Measurements from ENCODE around the gene SF3B1. TPM values are rescaled to one million over a fixed set of nuclear protein-coding genes. Genes with fewer than 3 reads are reported as not detected.

SF3B1 gene
- total and polyA plus RNA-seq, 2 of the 13 experiments (the other 11 are each of a cell fraction or from before 2014, with no cell fraction given), result 387 to 750 TPM

DNA sequence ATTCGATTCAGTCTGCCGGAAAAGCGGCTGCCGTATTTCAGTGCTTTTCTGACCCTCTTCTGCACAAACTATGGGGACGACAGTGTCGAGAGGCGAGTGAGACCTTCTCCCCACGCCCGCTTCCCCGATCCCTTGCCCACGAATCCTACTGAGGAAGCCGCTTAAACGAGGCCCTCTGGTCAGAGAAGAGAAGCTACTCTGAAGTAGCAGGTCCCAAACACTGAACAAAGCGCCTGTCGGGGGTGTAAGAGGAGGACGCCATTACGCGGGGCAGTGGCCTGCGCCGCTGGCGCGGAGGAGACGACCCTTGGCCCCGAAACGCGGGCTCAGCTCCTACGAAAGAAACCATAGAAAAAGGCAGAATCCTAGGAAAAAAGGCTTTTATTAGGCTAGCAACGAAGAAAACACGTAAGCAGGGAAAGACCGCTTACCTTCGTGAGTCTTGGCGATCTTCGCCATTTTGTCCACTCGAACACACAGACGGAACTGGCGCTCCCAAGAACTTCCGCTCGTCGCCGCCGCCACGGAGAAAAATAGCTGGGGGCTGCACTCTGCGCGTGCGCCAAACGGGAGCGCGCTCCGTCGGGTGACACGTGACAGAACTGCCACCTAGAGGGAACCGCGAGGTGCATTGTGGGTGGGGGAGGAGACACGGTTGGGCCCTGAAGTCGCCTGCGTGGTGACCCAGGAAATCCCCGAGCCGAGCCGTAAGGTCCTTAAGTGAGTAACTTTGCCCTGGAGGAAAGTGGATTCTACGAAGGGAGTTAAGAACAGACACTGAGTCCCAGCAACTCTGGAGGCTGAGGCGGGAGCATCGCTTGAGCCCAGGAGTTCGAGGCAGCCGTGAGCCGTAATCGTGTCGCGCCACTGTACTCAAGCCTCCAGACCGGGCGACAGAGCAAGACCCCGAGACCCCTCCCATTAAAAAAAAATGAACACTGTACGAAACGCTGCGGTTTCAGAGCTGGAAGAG is at the start of gene SF3B1 (continued):
- TF ChIP-seq ZNF280B (CRISPR knock-in tag; IDR thresholded peaks at IDR 0.05; ENCODE audit: borderline replicate concordance) (peak; percentile 93), ZNF670 (CRISPR knock-in tag; IDR thresholded peaks at IDR 0.05; ENCODE audit: borderline replicate concordance) (peak; percentile 2; the same call in 1 of the 2 replicates), ZFP82 (CRISPR knock-in tag; IDR thresholded peaks at IDR 0.05; ENCODE audit: borderline replicate concordance) (peak; percentile 96), NCOR1 (IDR thresholded peaks at IDR 0.05; ENCODE audit: borderline replicate concordance, low read length) (peak; percentile 21; the same call in 1 of the 2 replicates), MED8 (CRISPR knock-in tag; IDR thresholded peaks at IDR 0.05; ENCODE audit: insufficient replicate concordance) (peak; percentile 86), HCFC1 (IDR thresholded peaks at IDR 0.05; ENCODE audit: low read depth, low read length) (peak; percentile 56), ZFX (CRISPR knock-in tag; IDR thresholded peaks at IDR 0.05; ENCODE audit: low read depth) (peak; percentile 85), NBN (conservative IDR thresholded peaks at IDR 0.05) (no peak)
- TF ChIP-seq, protein P1, sequence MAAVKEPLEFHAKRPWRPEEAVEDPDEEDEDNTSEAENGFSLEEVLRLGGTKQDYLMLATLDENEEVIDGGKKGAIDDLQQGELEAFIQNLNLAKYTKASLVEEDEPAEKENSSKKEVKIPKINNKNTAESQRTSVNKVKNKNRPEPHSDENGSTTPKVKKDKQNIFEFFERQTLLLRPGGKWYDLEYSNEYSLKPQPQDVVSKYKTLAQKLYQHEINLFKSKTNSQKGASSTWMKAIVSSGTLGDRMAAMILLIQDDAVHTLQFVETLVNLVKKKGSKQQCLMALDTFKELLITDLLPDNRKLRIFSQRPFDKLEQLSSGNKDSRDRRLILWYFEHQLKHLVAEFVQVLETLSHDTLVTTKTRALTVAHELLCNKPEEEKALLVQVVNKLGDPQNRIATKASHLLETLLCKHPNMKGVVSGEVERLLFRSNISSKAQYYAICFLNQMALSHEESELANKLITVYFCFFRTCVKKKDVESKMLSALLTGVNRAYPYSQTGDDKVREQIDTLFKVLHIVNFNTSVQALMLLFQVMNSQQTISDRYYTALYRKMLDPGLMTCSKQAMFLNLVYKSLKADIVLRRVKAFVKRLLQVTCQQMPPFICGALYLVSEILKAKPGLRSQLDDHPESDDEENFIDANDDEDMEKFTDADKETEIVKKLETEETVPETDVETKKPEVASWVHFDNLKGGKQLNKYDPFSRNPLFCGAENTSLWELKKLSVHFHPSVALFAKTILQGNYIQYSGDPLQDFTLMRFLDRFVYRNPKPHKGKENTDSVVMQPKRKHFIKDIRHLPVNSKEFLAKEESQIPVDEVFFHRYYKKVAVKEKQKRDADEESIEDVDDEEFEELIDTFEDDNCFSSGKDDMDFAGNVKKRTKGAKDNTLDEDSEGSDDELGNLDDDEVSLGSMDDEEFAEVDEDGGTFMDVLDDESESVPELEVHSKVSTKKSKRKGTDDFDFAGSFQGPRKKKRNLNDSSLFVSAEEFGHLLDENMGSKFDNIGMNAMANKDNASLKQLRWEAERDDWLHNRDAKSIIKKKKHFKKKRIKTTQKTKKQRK (IDR thresholded peaks at IDR 0.05; ENCODE audit: low read length), result no peak
- TF ChIP-seq, protein P2, sequence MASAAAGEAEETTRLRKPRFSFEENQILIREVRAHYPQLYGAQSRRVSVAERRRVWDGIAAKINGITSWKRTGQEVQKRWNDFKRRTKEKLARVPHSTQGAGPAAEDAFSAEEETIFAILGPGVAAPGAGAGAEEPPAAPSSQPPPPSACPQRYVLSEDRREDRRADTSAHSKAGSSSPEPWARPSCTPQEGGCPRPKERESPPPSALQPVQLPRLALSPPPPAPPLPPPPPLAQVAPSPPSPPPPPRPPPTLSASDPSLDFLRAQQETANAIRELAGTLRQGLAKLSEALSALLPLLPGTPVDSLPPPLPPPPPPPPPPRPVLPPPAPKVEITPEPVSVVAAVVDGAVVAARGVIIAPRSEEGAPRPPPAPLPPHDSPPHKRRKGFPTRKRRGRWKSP (CRISPR knock-in tag; IDR thresholded peaks at IDR 0.05), result peak; percentile 80
- TF ChIP-seq, protein P3, sequence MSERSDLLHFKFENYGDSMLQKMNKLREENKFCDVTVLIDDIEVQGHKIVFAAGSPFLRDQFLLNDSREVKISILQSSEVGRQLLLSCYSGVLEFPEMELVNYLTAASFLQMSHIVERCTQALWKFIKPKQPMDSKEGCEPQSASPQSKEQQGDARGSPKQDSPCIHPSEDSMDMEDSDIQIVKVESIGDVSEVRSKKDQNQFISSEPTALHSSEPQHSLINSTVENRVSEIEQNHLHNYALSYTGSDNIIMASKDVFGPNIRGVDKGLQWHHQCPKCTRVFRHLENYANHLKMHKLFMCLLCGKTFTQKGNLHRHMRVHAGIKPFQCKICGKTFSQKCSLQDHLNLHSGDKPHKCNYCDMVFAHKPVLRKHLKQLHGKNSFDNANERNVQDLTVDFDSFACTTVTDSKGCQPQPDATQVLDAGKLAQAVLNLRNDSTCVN (CRISPR knock-in tag; IDR thresholded peaks at IDR 0.05; ENCODE audit: borderline replicate concordance), result peak; percentile 82; the same call in 1 of the 2 replicates
- TF ChIP-seq, protein P4, sequence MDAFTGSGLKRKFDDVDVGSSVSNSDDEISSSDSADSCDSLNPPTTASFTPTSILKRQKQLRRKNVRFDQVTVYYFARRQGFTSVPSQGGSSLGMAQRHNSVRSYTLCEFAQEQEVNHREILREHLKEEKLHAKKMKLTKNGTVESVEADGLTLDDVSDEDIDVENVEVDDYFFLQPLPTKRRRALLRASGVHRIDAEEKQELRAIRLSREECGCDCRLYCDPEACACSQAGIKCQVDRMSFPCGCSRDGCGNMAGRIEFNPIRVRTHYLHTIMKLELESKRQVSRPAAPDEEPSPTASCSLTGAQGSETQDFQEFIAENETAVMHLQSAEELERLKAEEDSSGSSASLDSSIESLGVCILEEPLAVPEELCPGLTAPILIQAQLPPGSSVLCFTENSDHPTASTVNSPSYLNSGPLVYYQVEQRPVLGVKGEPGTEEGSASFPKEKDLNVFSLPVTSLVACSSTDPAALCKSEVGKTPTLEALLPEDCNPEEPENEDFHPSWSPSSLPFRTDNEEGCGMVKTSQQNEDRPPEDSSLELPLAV (CRISPR knock-in tag; conservative IDR thresholded peaks at IDR 0.05; ENCODE audit: low read depth), result no peak
- TF ChIP-seq, protein P5, sequence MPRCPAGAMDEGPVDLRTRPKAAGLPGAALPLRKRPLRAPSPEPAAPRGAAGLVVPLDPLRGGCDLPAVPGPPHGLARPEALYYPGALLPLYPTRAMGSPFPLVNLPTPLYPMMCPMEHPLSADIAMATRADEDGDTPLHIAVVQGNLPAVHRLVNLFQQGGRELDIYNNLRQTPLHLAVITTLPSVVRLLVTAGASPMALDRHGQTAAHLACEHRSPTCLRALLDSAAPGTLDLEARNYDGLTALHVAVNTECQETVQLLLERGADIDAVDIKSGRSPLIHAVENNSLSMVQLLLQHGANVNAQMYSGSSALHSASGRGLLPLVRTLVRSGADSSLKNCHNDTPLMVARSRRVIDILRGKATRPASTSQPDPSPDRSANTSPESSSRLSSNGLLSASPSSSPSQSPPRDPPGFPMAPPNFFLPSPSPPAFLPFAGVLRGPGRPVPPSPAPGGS (CRISPR knock-in tag; IDR thresholded peaks at IDR 0.05), result no peak; the same call in 1 of the 2 replicates
